AG04450 (cell line): ENCODE data around the gene RAD9A. TPM values are rescaled to one million over a fixed set of nuclear protein-coding genes. Genes with fewer than 3 reads are reported as not detected.

Source experiments
- CTCF ChIA-PET: fragments of 300-600, 350-600 bp; formaldehyde crosslinking; extraction: SDS; loops from one replicate; lab custom pipeline; 2022; ENCODE audit warnings: antibody characterized with exemption, inconsistent platforms; lab: Charles Lee
- POLR2A ChIA-PET: fragments of 350-600 bp; formaldehyde crosslinking; extraction: SDS; loops from one replicate; lab custom pipeline; 2021; ENCODE audit warnings: antibody characterized with exemption, inconsistent platforms; lab: Yijun Ruan, JAX
- DNase-seq: peaks from one replicate; pipeline ENCODE4 v3.0.0-alpha.2; 2011; ENCODE audit warnings: low read depth, low spot score
- H3K27ac ChIP-seq: one replicate; pipeline ENCODE4 v1.5.1; 2012; ENCODE audit warnings: low read depth, low read length, control low read depth
- H3K27me3 ChIP-seq: one replicate; pipeline ENCODE4 v1.6.0; 2012; ENCODE audit warnings: low read length; ENCODE audit not compliant: control insufficient read depth, insufficient read depth
- H3K4me3 ChIP-seq: 2 replicates; pipeline ENCODE4 v1.5.1; 2011; ENCODE audit warnings: mild to moderate bottlenecking, low read depth, low read length, control low read depth
- H3K9me3 ChIP-seq: 2 replicates; pipeline ENCODE4 v1.5.1; 2012; ENCODE audit warnings: low read length; ENCODE audit not compliant: control insufficient read depth, insufficient read depth
- CTCF ChIP-seq: IDR thresholded peaks from 2 replicates; pipeline ENCODE4 v1.5.1; 2011; ENCODE audit warnings: low read depth, low read length, control low read depth, inconsistent platforms
- polyA plus RNA-seq: library from polyadenylated mRNA; depleted of rRNA; stranded (reverse); fragments of >200 nt; gene quantifications from 2 replicates; pipeline ENCODE4 v1.2.3, GENCODE V29; 2011

RAD9A gene
- polyA plus RNA-seq, 1 experiment: 3.2 TPM

GRCh38 chr11:67396587-67397389 is 5.0 kb downstream of the RAD9A start:
- no peak for TF ChIP-seq CTCF
- Histone ChIP-seq H3K27me3 (no peaks in the 10 kb centered on the region), H3K4me3 (no peak overlapping the region), H3K27ac (no peak overlapping the region), H3K9me3 (peaks cover 3% of the 10 kb centered on the region; the same call in 1 of the 2 replicates)
- no peak for DNase-seq
- ChIA-PET POLR2A (no interaction called here), CTCF (no interaction called here)

- no peak overlapping the region for H3K4me3 ChIP-seq
- H3K27me3 ChIP-seq: no peaks in the 10 kb centered on the region
- ChIA-PET POLR2A (no interaction called here), CTCF (no interaction called here)
- no peak for TF ChIP-seq CTCF
- peaks cover 3% of the 10 kb centered on the region; the same call in 1 of the 2 replicates for H3K9me3 ChIP-seq
- no peak for DNase-seq
- H3K27ac ChIP-seq: no peak overlapping the region
Observed at GRCh38 chr11:67397536-67397935, 5.8 kb downstream of the RAD9A start.

GRCh38 chr11:67397986-67398660 is 6.3 kb downstream of the RAD9A start:
- H3K27me3 ChIP-seq: no peaks in the 10 kb centered on the region
- H3K9me3 ChIP-seq: peaks cover 3% of the 10 kb centered on the region; the same call in 1 of the 2 replicates
- POLR2A ChIA-PET: no interaction called here
- H3K27ac ChIP-seq: no peak overlapping the region
- CTCF ChIA-PET: no interaction called here
- TF ChIP-seq CTCF: no peak
- no peak for DNase-seq
- H3K4me3 ChIP-seq: no peak overlapping the region

DNA sequence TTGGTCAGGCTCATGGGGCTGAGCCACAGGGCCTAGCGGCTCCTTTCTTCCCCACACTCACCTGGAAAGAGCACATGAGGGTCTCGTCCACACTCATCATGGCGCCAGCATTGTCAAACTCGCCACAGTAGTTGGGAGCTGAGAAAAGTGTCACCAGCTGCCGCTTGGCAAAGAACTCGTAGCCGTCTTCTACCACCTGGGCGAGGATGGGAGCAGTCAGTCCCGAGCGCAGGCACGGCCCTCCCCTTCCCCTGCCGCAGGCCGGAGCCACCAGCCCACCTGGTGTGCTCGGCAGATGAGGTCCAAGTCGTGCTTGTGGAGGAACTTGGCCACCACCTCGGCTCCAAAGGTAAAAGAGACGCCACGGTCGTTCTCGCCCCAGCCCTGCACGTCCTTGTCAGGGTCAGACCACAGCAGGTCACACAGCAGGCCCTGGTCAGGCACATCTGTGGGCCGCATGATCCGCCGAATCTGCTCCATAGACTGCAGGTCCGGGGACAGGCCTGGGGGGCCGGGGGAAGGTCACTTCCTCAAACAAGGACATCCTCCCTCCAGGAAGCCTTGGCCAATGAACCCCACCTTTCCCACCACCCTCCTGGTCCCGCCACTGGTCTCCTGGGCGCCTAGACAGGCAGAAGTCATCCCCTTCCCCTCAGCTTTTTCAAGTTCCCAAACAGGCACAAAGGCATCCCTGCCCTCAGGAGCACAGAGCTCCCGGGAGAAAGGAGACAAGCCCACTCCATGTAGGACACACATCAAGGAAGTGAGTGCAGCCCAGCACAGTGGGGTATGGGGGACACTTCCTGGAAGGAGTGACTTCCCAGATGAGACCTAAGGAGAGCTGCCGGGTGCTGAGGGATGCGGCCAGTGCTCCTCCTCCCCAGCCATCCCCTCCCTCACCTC is 7.1 kb downstream of the RAD9A start:
- Histone ChIP-seq H3K4me3 (0 out of 2 replicates have a peak overlapping the region, but pooled peaks have one; percentile 2), H3K9me3 (peaks cover 3% of the 10 kb centered on the region; the same call in 1 of the 2 replicates), H3K27me3 (no peaks in the 10 kb centered on the region), H3K27ac (no peak overlapping the region)
- ChIA-PET CTCF (no interaction called here), POLR2A (no interaction called here)
- no peak for TF ChIP-seq CTCF
- no peak for DNase-seq
